CD4-positive, alpha-beta memory T cell (primary cell): ENCODE results near the gene KCNN2. TPM values are rescaled to one million over a fixed set of nuclear protein-coding genes. Genes with fewer than 3 reads are reported as not detected.

Source experiments
- CTCF ChIA-PET: fragments of 350-600 bp; sonication (Branson Sonifier 250); formaldehyde crosslinking; loops from one replicate; lab custom pipeline; 2021; ENCODE audit warnings: inconsistent platforms; ENCODE audit not compliant: partially characterized antibody; lab: Charles Lee
- POLR2A ChIA-PET: fragments of 350-600 bp; sonication (Branson Sonifier 250); formaldehyde crosslinking; loops from one replicate; lab custom pipeline; 2021; ENCODE audit not compliant: partially characterized antibody; lab: Charles Lee
- DNase-seq, 5 donors: peaks; one replicate each; pipeline versions ENCODE4 v3.0.0 to v3.0.0-alpha.2; 2020 to 2022; ENCODE audit warnings: mixed read lengths in 1 of 5
- H3K27ac ChIP-seq: one replicate; pipeline ENCODE4 v1.7.0; 2013; ENCODE audit warnings: low read depth, low read length
- H3K27me3 ChIP-seq: 2 replicates; pipeline ENCODE4 v1.7.0; 2013; ENCODE audit warnings: mild to moderate bottlenecking, low read length, moderate library complexity; ENCODE audit not compliant: insufficient read depth
- H3K36me3 ChIP-seq: 2 replicates; pipeline ENCODE4 v1.7.0; 2013; ENCODE audit warnings: mild to moderate bottlenecking, low read length, moderate library complexity; ENCODE audit not compliant: insufficient read depth
- H3K4me1 ChIP-seq: 2 replicates; pipeline ENCODE4 v1.7.0; 2013; ENCODE audit warnings: mild to moderate bottlenecking, low read length, moderate library complexity; ENCODE audit not compliant: insufficient read depth
- H3K4me3 ChIP-seq, 2 donors: one replicate each; pipeline ENCODE4 v1.7.0; 2013; ENCODE audit warnings: low read length in 2 of 2, mild to moderate bottlenecking in 1 of 2
- H3K9me3 ChIP-seq, 2 donors: one replicate each; pipeline ENCODE4 v1.7.0; 2013; ENCODE audit warnings: low read length in 2 of 2, control low read depth in 1 of 2; ENCODE audit not compliant: control insufficient read depth in 1 of 2
- H3K27ac Mint-ChIP-seq, 7 donors: one replicate each; pipeline ENCODE4 v1.8.0; 2020 to 2021; ENCODE audit warnings: mixed read lengths in 7 of 7, mild to moderate bottlenecking in 6 of 7, inconsistent platforms in 3 of 7, moderate library complexity in 3 of 7
- H3K27me3 Mint-ChIP-seq, 2 donors: one replicate each; pipeline ENCODE4 v1.8.0; 2020 to 2021; ENCODE audit warnings: mixed read lengths in 2 of 2
- H3K36me3 Mint-ChIP-seq, 2 donors: one replicate each; pipeline ENCODE4 v1.8.0; 2020 to 2021; ENCODE audit warnings: mixed read lengths in 2 of 2, inconsistent platforms in 1 of 2, mild to moderate bottlenecking in 1 of 2
- H3K4me1 Mint-ChIP-seq, 4 donors: one replicate each; pipeline ENCODE4 v1.8.0; 2020 to 2021; ENCODE audit warnings: mixed read lengths in 4 of 4, mild to moderate bottlenecking in 1 of 4
- H3K4me3 Mint-ChIP-seq, 8 donors: one replicate each; pipeline ENCODE4 v1.8.0; 2020 to 2021; ENCODE audit warnings: mixed read lengths in 8 of 8, mild to moderate bottlenecking in 7 of 8, moderate library complexity in 6 of 8, inconsistent platforms in 3 of 8
- H3K9me3 Mint-ChIP-seq, 8 donors: one replicate each; pipeline ENCODE4 v1.8.0; 2020 to 2021; ENCODE audit warnings: mixed read lengths in 8 of 8, mild to moderate bottlenecking in 5 of 8, inconsistent platforms in 3 of 8, moderate library complexity in 1 of 8
- intact Hi-C: fragments of 100-400 bp; cut with micrococcal nuclease; formaldehyde crosslinking; loops from one replicate; pipeline ENCODE4 v1.15.1; 2023
- polyA plus RNA-seq, 2 donors: library from polyadenylated mRNA; unstranded; fragments of 300-500 nt; fragmentation: Illumina TruSeq; gene quantifications; one replicate each; pipeline ENCODE4 v1.2.3, GENCODE V29; 2021
- total RNA-seq, 2 experiments: library from RNA; stranded (reverse); gene quantifications; one replicate each; pipeline ENCODE4 v1.2.3, GENCODE V29; 2021

The KCNN2 gene
- total and polyA plus RNA-seq, 4 experiments from 2014 or later, result not detected

- intact Hi-C loops, result no loop called here
- no peaks in the 10 kb centered on the region for H3K9me3 ChIP-seq
- H3K27me3 ChIP-seq, result no peaks in the 10 kb centered on the region
- H3K36me3 ChIP-seq, result no peaks in the 10 kb centered on the region
- no peaks in the 10 kb centered on the region for H3K27me3 Mint-ChIP-seq
- H3K4me1 Mint-ChIP-seq, result no peaks in the 10 kb centered on the region
- no peak overlapping the region for H3K4me3 ChIP-seq
- H3K27ac ChIP-seq, result no peak overlapping the region
- no peak overlapping the region for H3K27ac Mint-ChIP-seq
- no peaks in the 10 kb centered on the region for H3K36me3 Mint-ChIP-seq
- no peaks in the 10 kb centered on the region for H3K4me1 ChIP-seq
- ChIA-PET CTCF (no interaction called here), POLR2A (no interaction called here)
- H3K9me3 Mint-ChIP-seq, result peaks cover 0 to 2% (median 0%) of the 10 kb centered on the region in 8 donors
- no peak for DNase-seq
- no peak overlapping the region for H3K4me3 Mint-ChIP-seq
Measured at GRCh38 chr5:114467729-114468128, 105.9 kb downstream of the KCNN2 start.

- Mint-ChIP-seq H3K4me1 (no peaks in the 10 kb centered on the region), H3K36me3 (no peaks in the 10 kb centered on the region), H3K9me3 (peaks cover 0 to 2% (median 0%) of the 10 kb centered on the region in 8 donors), H3K27me3 (no peaks in the 10 kb centered on the region), H3K4me3 (no peak overlapping the region), H3K27ac (no peak overlapping the region)
- intact Hi-C loops, result no loop called here
- H3K9me3 ChIP-seq, result no peaks in the 10 kb centered on the region
- H3K4me3 ChIP-seq, result no peak overlapping the region
- ChIA-PET POLR2A (no interaction called here), CTCF (no interaction called here)
- H3K4me1 ChIP-seq, result no peaks in the 10 kb centered on the region
- no peak overlapping the region for H3K27ac ChIP-seq
- DNase-seq, result no peak
- H3K36me3 ChIP-seq, result no peaks in the 10 kb centered on the region
- no peaks in the 10 kb centered on the region for H3K27me3 ChIP-seq
Measured at GRCh38 chr5:114469372-114469771, 107.5 kb downstream of the KCNN2 start.

- Mint-ChIP-seq H3K9me3 (peaks cover 0 to 4% (median 0%) of the 10 kb centered on the region in 8 donors), H3K27me3 (no peaks in the 10 kb centered on the region), H3K27ac (no peak overlapping the region), H3K4me1 (no peaks in the 10 kb centered on the region), H3K4me3 (no peak overlapping the region), H3K36me3 (no peaks in the 10 kb centered on the region)
- ChIA-PET CTCF (no interaction called here), POLR2A (no interaction called here)
- Histone ChIP-seq H3K9me3 (no peaks in the 10 kb centered on the region), H3K4me3 (no peak overlapping the region), H3K27me3 (no peaks in the 10 kb centered on the region), H3K27ac (no peak overlapping the region), H3K4me1 (no peaks in the 10 kb centered on the region), H3K36me3 (no peaks in the 10 kb centered on the region)
- DNase-seq, result no peak
- intact Hi-C loops, result no loop called here
Measured at GRCh38 chr5:114471529-114471928, 109.7 kb downstream of the KCNN2 start.

- Mint-ChIP-seq H3K9me3 (peaks cover 0 to 14% (median 6%) of the 10 kb centered on the region in 8 donors), H3K4me3 (no peak overlapping the region), H3K27me3 (no peaks in the 10 kb centered on the region), H3K4me1 (no peaks in the 10 kb centered on the region), H3K27ac (no peak overlapping the region), H3K36me3 (no peaks in the 10 kb centered on the region)
- ChIA-PET POLR2A (no interaction called here), CTCF (no interaction called here)
- H3K9me3 ChIP-seq, result no peaks in the 10 kb centered on the region
- H3K4me1 ChIP-seq, result no peaks in the 10 kb centered on the region
- no peaks in the 10 kb centered on the region for H3K27me3 ChIP-seq
- no peak overlapping the region for H3K27ac ChIP-seq
- no peak overlapping the region for H3K4me3 ChIP-seq
- no peak for DNase-seq
- no peaks in the 10 kb centered on the region for H3K36me3 ChIP-seq
- intact Hi-C loops, result no loop called here
Measured at GRCh38 chr5:114473541-114473940, 111.7 kb downstream of the KCNN2 start.

GRCh38 chr5:114477816-114478334, 116.0 kb downstream of the KCNN2 start:
- no peak overlapping the region for H3K27ac Mint-ChIP-seq
- ChIA-PET CTCF (no interaction called here), POLR2A (no interaction called here)
- H3K4me3 ChIP-seq, result no peak overlapping the region
- no peak overlapping the region for H3K4me3 Mint-ChIP-seq
- no peaks in the 10 kb centered on the region for H3K4me1 ChIP-seq
- no peaks in the 10 kb centered on the region for H3K27me3 Mint-ChIP-seq
- no peaks in the 10 kb centered on the region for H3K36me3 Mint-ChIP-seq
- intact Hi-C loops, result no loop called here
- no peaks in the 10 kb centered on the region for H3K9me3 ChIP-seq
- H3K27me3 ChIP-seq, result no peaks in the 10 kb centered on the region
- peaks cover 3 to 31% (median 10%) of the 10 kb centered on the region in 8 donors for H3K9me3 Mint-ChIP-seq
- H3K4me1 Mint-ChIP-seq, result no peaks in the 10 kb centered on the region
- H3K27ac ChIP-seq, result no peak overlapping the region
- no peaks in the 10 kb centered on the region for H3K36me3 ChIP-seq
- no peak for DNase-seq

- Histone ChIP-seq H3K27ac (no peak overlapping the region), H3K36me3 (no peaks in the 10 kb centered on the region), H3K27me3 (no peaks in the 10 kb centered on the region), H3K4me3 (no peak overlapping the region), H3K4me1 (no peaks in the 10 kb centered on the region), H3K9me3 (no peaks in the 10 kb centered on the region)
- H3K4me3 Mint-ChIP-seq, result no peak overlapping the region
- CTCF ChIA-PET, result no interaction called here
- no peaks in the 10 kb centered on the region for H3K4me1 Mint-ChIP-seq
- peaks cover 0 to 4% (median 0%) of the 10 kb centered on the region in 8 donors for H3K9me3 Mint-ChIP-seq
- POLR2A ChIA-PET, result no interaction called here
- no peaks in the 10 kb centered on the region for H3K27me3 Mint-ChIP-seq
- H3K36me3 Mint-ChIP-seq, result no peaks in the 10 kb centered on the region
- DNase-seq, result no peak
- H3K27ac Mint-ChIP-seq, result no peak overlapping the region
- intact Hi-C loops, result no loop called here
Measured at GRCh38 chr5:114500756-114501155, 138.9 kb downstream of the KCNN2 start.

- ChIA-PET CTCF (no interaction called here), POLR2A (no interaction called here)
- peaks cover 0 to 3% (median 0%) of the 10 kb centered on the region in 8 donors for H3K9me3 Mint-ChIP-seq
- DNase-seq, result no peak
- Histone ChIP-seq H3K4me1 (no peaks in the 10 kb centered on the region), H3K4me3 (no peak overlapping the region), H3K27ac (no peak overlapping the region), H3K27me3 (no peaks in the 10 kb centered on the region), H3K9me3 (no peaks in the 10 kb centered on the region), H3K36me3 (no peaks in the 10 kb centered on the region)
- intact Hi-C loops, result no loop called here
- no peak overlapping the region for H3K4me3 Mint-ChIP-seq
- H3K36me3 Mint-ChIP-seq, result no peaks in the 10 kb centered on the region
- H3K4me1 Mint-ChIP-seq, result no peaks in the 10 kb centered on the region
- H3K27ac Mint-ChIP-seq, result no peak overlapping the region
- no peaks in the 10 kb centered on the region for H3K27me3 Mint-ChIP-seq
Measured at GRCh38 chr5:114504560-114504959, 142.7 kb downstream of the KCNN2 start.

- H3K4me1 ChIP-seq, result no peaks in the 10 kb centered on the region
- no peak overlapping the region for H3K27ac ChIP-seq
- no peaks in the 10 kb centered on the region for H3K27me3 ChIP-seq
- H3K4me1 Mint-ChIP-seq, result no peaks in the 10 kb centered on the region
- ChIA-PET CTCF (no interaction called here), POLR2A (no interaction called here)
- H3K9me3 ChIP-seq, result no peaks in the 10 kb centered on the region
- no peaks in the 10 kb centered on the region for H3K36me3 ChIP-seq
- H3K36me3 Mint-ChIP-seq, result no peaks in the 10 kb centered on the region
- no peaks in the 10 kb centered on the region for H3K27me3 Mint-ChIP-seq
- no peak overlapping the region for H3K4me3 ChIP-seq
- no peak overlapping the region for H3K27ac Mint-ChIP-seq
- DNase-seq, result no peak
- intact Hi-C loops, result no loop called here
- no peak overlapping the region for H3K4me3 Mint-ChIP-seq
- peaks cover 0 to 8% (median 2%) of the 10 kb centered on the region in 8 donors for H3K9me3 Mint-ChIP-seq
Measured at GRCh38 chr5:114524221-114524620, 162.4 kb downstream of the KCNN2 start.
